Heart left ventricle (tissue), 13 donors: ENCODE measurements around the gene PTP4A1.

Experiments used
- POLR2A ChIP-seq, 2 donors: fragments of 450-650 bp; IDR thresholded peaks; one replicate each; pipeline ENCODE4 v1.6.1; 2017; ENCODE audit warnings: antibody characterized with exemption in 2 of 2, mild to moderate bottlenecking in 2 of 2, moderate library complexity in 2 of 2
- TF ChIP-seq, protein P1 (sequence below), 12 donors: fragments of 200-600 bp; sonication (generic) in 4 of 12; IDR thresholded peaks; one replicate each; pipeline versions ENCODE4 v1.5.0 to v1.8.0; 2018 to 2022; ENCODE audit warnings: antibody characterized with exemption in 12 of 12, mild to moderate bottlenecking in 5 of 12
- donor health status: ischemic (EF 13 %, LVEDD 7.1; RV severe dilation, severe dysfunction).
- donor health status: DM: no; HTN: yes; CAD: no.
- donor health status: DM: no; HTN: no; CAD: no.
- donor health status: ischemic (EF 25% LVEDD 6.9; RV normal size, moderate dysfunction).
- donor health status: ischemic (EF 25% LVEDD 5.7; RV mildly dilated, moderate dysfunction).
- donor health status: ischemic (EF 35%, LVEDD 5.7; RV mildly dilated, moderate dysfunction).
- donor health status: nonischemic (EF 11% LVEDD 7.7; RV severe dilation, severe dysfunction).
- donor health status: DM: yes; HTN: yes; CAD: no.
- donor health status: PGD.
- donor health status: ischemic (EF 29% LVEDD 5.4; RV normal size, mild dysfunction).
- donor health status: nonischemic (EF 23%, LVEDD 6.1; RV moderate dilation, normal function).

DNA sequence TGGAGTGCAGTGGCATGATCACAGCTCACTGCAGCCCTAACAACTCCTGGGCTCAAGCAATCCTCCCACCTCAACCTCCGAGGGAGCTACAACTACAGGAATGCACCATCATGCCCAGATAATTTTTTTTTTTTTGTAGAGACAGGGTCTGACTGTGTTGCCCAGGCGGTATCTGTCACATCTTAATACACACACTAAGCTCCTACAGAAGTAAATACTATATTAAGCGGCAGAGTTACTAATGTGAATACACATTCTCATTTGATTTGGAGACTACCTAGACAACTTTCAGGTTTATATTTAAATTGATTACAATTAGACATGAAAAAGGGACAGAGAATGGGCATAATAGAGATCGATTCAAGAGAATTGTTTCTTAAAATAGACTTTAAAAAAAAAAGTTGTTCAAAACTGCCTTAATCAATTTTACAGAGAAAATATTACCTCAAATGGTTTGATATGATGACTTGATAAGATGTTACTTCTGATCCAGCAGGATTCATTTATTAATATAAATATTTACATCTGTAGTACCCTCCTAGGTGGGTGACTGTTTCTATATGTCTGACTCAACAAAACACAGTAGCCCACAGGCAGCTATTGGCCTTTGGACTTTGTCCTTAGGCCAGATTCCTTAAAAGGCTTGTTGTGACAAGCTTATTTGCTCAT lies 7.1 kb upstream of the PTP4A1 start:
- no peak for TF ChIP-seq POLR2A (IDR thresholded peaks at IDR 0.05)
- TF ChIP-seq, protein P1, sequence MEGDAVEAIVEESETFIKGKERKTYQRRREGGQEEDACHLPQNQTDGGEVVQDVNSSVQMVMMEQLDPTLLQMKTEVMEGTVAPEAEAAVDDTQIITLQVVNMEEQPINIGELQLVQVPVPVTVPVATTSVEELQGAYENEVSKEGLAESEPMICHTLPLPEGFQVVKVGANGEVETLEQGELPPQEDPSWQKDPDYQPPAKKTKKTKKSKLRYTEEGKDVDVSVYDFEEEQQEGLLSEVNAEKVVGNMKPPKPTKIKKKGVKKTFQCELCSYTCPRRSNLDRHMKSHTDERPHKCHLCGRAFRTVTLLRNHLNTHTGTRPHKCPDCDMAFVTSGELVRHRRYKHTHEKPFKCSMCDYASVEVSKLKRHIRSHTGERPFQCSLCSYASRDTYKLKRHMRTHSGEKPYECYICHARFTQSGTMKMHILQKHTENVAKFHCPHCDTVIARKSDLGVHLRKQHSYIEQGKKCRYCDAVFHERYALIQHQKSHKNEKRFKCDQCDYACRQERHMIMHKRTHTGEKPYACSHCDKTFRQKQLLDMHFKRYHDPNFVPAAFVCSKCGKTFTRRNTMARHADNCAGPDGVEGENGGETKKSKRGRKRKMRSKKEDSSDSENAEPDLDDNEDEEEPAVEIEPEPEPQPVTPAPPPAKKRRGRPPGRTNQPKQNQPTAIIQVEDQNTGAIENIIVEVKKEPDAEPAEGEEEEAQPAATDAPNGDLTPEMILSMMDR (IDR thresholded peaks at IDR 0.05), result no peak
